SHP77 (cell line): ENCODE measurements around the gene MGME1.

Experiments
- DNase-seq, 2 experiments: peaks; one replicate each; lab custom pipeline; 2025; lab: John Stamatoyannopoulos, UW

The MGME1 gene

DNA sequence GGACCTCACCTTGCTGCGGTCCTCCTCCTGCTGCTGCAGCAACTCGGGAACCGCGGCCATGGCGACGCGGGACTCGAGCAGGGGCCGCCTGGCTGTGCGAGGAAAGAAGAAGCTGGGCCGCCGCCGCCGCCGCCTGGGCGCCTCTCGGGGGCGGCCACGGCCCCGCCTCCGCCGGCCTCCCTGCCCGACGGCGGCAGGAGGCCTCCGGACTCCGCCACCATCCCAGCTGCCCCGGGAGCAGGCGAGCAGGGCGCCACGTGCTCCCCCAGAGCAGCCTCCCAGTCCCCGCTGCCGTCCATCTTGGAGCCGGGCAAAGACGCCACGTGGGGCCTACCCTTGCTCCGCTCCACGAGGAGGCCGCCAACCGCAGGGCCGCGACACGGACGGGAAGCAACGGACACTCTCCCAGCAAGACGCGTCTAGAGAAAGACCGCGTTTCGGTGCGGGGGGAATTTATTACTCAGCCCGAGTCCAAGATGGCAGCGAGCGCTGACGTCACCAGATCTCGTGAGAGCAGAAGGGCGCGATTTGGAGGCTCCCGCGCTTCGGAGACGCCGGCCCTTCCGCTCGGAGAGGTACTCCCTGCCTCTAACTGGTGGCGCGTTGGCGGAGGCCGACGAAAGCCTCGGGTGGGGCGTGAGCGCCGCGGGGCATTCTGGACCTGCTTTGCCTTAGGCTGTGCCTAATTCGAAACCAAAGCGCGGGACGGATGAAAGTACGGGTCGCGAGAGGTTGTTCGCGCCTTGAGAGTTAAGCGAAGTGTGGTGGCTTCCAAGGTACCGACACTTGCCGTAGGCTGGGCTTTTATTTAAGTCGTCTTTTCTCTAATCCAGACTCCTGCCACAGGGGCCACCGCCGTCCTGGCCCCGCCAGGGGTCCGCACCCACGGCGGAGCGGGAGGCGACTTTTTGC, at the start of gene MGME1, which contains the start of gene SNX5:
TSS of gene MGME1 (plus strand) at position 653 of the 912 bp plus-strand sequence. CDS start 842 bp downstream, outside the sequence.
TSS of gene SNX5 (minus strand) at position 429 of the 912 bp plus-strand sequence. CDS start at position 60, 369 bp downstream.
- peak; percentile 99 for DNase-seq

DNA sequence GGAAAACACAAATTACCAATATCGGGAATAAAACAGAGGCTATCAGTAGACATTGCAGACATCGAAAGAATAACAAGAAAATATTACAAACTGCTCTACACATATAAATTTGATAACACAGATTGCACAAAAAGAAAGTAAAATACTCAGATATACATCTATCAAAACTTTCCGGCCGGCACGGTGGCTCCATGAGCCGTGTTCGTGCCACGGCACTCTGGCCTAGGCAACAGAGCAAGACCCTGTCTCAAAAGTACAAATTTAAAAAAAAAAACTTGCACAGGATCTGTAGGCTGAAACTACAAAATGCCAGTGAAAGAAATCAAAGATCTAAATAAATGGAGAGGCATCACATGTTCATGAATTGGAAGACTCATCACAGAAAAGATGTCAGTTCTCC, 49.7 kb upstream of the MGME1 start:
- no peak for DNase-seq

GRCh38 chr20:17921774-17922173, 47.0 kb upstream of the MGME1 start:
- DNase-seq, result no peak

DNA sequence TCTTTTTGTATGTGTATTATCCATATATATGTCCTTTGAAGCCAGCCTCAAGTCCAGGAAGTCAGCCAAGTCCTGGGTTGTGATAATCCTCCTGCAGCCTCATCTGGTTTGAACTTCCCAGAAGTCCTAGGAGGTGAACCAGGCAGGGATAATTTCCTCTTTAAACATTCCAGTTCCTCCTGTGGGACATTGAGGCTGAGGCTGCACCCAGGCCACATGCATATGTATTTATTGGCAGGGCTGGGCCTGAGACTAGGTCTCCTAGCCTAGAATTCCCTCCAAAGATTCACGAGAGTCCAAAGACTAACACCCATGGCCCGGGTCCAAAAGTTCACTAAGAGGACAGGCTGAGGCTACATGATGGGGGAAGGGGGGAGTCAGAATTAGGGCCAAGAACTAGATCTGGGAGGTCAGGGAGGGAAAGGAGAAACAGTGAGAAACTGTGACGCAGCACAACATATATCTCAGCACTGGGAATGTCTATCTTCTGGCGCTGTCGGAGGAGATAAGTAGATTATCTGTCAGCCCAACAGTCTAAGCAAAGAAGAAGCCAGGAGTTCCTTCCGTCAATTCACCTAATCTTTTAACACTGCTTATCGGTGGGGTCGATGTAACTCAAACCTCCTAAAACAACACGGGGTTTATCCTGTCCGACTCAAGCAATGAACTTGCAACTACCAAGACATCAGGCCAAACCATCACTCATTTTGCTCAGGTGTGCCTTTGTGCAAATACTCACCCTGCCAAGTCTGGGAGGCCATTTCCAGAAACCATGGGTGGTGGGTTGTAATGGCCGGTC, 43.5 kb upstream of the MGME1 start:
- no peak for DNase-seq

GRCh38 chr20:17925940-17926300, 42.9 kb upstream of the MGME1 start:
- no peak for DNase-seq

DNA sequence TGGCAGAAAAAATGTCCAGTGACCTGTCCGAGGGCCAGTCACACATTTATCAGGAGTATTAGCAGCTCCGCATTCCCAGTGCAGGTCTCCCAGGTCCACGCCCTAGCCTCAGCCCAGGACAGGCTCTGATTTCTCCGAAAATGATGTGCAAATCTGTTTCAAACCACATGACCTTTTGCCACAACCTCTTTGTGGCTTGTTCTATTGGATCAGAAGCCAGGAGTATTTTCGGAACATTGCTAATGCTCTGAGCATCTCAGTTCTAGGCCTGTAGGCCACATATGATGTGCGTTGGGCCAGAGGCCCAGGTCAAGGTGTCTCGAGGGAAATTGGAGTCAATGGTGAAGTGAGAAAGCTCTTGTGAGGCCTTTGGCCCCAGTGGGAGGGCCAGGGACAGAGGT, 40.6 kb upstream of the MGME1 start:
- DNase-seq, result no peak

DNA sequence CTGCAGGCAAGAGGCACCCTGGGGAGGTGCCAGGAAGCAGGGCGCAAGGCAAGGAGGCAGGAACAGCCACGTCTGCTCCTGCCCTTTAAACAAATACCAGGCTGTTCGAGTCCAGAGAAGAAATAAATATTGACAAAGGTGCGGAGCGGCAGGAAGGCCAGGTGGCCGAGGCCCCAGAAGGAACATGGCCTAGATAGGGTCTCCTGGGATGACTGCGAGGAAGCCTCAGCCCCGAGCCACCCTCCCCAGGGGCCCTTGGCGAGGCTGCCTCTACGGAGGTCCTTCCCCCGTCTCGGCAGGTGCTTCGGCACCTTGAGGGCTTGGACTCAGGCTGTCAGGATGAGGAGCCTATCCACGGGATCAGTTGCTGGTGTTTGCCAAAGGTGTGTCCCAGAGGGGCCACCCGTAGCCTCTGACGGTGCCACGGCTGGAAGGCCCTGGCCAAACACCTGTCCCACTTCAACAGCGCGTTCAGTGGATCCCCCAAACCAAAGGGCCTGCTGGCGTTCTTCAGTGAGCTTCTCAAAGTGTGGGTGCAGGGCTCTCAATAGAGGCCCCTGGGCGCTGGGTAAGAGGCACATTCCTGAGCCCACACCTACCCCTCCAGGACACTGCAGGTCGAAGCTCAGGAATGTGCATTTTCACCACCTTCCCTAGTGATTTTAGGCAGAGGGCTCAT, 40.0 kb upstream of the MGME1 start:
- no peak for DNase-seq

DNA sequence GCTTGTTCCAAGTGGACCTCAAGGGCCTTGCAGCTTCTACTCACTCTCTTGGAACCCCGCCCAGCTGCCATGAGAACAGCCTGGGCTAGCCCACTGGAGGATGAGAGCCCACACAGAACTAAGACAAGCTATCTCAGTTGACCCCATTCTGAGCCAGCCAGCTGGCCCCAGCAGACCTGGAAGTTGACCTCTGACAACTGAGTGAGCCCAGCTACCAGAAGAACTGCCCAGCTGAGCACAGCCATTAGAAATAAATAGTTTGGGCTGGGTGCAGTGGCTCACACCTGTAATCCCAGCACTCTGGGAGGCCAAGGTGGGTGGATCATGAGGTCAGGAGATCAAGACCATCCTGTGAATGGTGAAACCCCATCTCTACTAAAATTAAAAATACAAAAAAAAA, 37.3 kb upstream of the MGME1 start:
- DNase-seq, result no peak

GRCh38 chr20:17932396-17932795, 36.4 kb upstream of the MGME1 start:
- DNase-seq, result no peak

- DNase-seq, result no peak
These were observed 35.7 kb upstream of the MGME1 start for GRCh38 chr20:17933121-17933520.

- no peak for DNase-seq
These were observed 35.1 kb upstream of the MGME1 start for GRCh38 chr20:17933711-17934110.

GRCh38 chr20:17934141-17934862, 34.5 kb upstream of the MGME1 start:
- DNase-seq, result no peak

DNA sequence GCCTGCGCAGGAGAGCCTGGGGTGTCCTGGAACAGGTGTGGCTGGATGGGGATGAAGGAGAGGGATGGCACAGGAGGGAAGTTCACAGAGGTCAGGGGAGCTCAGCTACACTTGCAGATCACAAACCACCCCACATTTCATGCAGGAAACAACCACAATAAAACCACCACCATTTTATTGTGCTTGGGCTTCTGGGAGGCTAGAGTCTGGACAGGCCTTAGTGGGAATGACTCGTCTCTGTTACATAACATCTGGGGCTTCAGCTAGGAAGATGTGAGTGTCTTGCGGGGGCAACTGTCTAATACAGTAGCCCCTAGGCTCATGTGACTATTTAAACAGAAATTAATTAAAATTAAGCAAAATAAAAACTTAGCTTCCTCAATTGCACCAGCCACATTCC, 33.6 kb upstream of the MGME1 start:
- DNase-seq, result no peak

GRCh38 chr20:17935761-17936160, 33.1 kb upstream of the MGME1 start:
- no peak for DNase-seq

DNA sequence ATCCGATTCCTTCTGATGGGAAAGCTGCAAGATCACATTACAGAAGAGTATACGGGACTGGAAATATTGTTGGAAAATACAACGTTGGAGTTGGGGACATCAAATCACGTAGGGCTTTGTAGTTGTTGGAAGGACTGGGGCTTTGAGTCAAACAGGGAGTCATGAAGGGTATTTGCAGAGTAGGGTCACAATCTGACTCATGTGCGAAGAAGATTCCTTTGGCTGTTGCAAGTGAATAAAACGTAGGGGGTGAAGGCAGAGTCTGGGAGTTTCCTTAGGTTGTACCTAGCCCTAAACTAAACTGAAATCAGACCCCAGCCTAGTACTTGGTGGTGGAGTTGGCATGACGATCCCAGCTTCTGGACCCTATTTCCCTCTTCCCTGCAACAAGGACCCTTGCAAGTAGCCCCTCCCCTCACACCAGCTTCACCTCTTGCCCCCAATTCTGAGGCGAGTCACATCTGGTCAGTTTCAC, 32.5 kb upstream of the MGME1 start:
- no peak for DNase-seq

DNA sequence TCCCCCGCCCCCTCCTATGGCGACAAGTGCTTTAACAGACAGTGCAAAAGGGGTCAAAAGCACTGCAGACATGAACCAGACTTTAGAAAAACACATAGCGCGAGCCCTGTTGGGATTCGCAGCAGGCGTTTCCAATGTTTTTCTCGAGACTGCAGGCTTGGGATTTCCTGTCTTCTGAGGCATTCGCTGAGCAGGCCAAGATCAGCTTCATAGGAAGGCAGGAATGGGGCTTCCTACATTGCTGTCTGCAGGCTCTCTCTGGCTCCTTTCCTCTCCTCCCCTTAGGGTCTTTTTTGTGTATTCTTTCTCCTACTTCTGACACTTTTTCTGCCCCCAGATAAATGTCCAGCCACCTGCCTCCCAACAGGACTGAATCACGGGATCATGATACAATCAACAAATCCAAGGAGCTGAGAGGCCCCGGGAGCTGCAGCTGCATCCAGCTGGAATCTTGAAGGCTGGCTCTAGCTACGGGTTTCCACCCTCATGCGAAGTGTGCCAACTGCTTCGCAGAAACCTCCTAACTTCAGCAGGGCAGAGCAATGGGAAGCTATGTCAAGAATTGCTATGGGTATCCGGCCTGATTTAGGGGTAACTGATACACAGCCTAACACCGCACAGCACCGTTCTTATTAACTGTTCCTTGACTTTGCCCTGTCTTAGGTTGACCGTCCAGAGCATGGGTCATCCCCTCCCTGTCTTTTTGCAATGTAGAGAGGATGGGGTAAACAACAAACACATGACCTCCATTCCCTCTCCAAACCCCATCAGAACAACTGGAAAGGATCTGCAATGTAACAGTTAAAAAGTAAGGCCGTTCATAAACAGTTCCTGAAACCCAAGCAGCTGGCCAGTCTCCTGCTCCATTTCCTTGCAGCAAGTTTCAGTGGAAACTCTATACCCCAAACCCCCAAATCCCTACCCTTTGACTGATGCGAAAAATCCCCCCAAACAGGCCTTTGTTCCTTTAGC, 31.8 kb upstream of the MGME1 start:
- no peak for DNase-seq

DNA sequence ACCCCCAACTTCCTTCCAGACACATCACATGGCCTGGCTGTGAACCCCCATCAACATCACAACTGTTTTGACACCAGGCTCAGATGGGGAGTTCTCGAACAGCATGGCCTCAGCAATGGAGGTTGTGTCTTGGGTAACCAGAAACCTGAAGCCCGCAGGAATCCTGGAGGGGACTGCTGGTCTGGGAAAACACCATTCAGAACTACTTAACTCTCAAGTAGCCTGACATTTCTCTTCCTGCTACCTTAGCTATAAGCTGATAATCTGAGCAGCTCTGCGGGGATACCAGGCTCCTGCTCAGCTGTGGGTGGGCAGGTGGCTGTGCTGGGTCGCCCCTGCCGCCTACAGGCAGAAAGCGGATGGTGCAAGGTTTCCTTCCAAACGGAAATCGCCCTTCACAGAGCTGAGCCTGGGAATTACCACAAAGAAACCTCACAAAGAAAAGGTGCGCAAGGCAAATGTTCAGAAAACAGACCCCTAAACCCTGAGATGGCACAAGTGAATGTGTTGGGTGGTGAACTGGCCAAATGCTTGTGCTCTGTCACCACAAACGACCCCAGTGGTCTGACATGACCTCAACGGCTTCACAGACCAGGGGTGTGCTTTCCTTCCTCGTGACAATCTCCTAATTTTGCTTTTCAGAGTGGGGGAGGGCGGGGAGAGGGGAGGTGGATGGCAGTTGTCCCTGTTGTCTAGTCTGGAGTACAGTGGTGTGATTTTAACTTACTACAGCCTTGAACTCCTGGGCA, 29.8 kb upstream of the MGME1 start:
- peak; percentile 61 to 79 for DNase-seq

GRCh38 chr20:17939622-17940223, 29.1 kb upstream of the MGME1 start:
- no peak for DNase-seq
